GM21515 (cell line): ENCODE data around the gene SH3RF3.

ENCODE experiments used
- ATAC-seq: cut with Tn5 transposase; IDR thresholded peaks from one replicate; pipeline ENCODE4 v1.9.1; 2021; ENCODE audit not compliant: unreplicated experiment

The SH3RF3 gene

DNA sequence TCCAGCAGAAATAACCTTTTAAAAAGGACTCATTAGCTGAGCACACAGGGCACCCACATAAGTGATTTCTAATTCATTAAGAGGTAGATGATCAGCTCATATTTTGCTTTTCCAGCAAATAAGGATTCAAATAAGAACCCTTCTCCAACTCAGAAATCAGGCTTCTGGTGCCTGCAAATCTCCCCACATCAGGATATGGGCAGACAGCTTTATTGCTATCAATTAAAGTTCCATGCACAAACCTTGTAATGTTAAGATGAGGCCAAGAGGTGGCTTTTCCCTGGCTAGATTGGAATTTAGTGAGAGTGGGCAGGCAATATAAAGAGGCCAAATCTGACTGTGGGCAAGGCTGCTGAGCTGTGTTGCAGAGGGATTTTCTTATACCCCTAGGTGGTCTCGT lies 193.6 kb downstream of the SH3RF3 start:
- ATAC-seq = no peak

DNA sequence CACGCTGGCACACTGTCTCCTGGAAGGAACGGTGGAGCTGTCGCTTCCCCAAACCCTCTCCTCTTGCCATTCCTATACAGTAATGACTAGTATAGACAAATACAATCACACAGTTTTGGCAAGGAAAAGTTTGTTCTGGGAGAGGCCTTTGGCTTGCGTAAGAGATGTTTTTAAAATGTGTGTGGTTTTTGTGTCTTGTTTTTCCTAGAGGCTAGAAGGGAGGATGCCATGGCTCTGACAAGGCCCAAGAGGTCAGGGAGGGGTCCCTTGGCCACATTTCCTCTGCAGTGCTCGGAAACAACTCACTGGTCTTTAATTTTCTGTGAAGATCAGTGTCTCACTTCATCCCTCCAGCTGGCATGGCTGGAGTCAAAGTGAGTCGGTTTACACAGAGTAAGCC lies 195.9 kb downstream of the SH3RF3 start:
- no peak for ATAC-seq

DNA sequence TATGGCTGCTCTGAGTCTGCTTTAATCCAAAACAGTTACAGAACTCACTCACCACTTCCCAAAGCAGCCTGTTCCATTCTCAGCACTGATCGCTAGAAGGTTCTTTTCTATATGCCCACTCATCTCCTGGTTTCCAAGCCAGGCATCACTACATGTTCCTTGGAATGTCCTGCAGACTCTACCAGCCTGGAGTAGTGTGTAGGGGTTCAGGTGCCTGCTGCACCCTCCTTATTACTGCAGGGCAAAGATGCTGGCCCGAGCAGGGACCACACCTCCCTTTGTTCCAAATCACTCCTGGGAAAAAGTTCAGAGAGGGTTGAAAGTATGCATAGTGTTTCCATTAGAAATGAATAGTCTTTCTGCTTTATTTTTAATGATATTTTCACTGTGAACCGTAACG lies 196.6 kb downstream of the SH3RF3 start:
- no peak for ATAC-seq

- ATAC-seq = no peak
Observed at GRCh38 chr2:109326306-109326705, 197.3 kb downstream of the SH3RF3 start.

DNA sequence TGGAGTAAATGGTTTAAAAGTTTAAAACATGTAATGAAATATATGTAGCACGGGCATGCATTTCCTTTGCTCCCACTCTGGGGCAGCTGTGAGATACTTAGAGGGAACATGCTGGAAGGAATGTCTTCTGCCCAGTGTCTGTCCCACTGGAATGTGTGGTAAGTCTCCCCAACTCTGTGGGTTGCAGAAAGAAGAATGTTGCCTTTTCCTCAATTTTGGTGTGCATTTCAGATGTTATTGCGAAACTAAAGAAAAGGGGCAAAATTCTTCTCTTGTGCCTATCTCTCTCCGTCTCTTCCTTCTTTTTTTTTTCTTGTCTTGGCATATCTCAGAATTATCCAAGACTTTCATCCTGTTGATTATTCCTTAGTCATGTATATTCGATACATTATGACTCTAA lies 201.1 kb downstream of the SH3RF3 start:
- ATAC-seq = no peak

DNA sequence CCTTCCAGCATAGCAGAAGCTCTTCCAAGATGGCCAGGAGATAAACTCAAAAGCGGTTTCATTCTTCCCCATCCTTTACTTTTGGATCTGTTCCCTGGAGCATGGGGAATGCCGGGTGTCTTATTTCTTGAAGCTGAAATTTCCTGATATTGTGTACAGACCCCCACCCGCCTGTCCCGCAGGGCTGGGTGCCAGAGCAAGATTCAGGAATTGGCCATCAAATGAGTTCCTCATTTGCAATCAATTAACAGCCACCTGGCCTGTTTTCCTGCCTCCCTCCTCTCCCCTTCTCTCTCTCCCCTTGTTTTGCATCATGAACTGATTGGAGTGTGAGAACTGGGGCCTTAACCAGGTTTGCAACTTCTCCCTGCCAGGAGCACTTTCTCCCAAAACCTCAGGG lies 202.1 kb downstream of the SH3RF3 start:
- ATAC-seq = no peak

GRCh38 chr2:109331896-109332848 lies 203.2 kb downstream of the SH3RF3 start:
- no peak for ATAC-seq

- no peak for ATAC-seq
Observed at GRCh38 chr2:109332880-109333279, 203.9 kb downstream of the SH3RF3 start.

DNA sequence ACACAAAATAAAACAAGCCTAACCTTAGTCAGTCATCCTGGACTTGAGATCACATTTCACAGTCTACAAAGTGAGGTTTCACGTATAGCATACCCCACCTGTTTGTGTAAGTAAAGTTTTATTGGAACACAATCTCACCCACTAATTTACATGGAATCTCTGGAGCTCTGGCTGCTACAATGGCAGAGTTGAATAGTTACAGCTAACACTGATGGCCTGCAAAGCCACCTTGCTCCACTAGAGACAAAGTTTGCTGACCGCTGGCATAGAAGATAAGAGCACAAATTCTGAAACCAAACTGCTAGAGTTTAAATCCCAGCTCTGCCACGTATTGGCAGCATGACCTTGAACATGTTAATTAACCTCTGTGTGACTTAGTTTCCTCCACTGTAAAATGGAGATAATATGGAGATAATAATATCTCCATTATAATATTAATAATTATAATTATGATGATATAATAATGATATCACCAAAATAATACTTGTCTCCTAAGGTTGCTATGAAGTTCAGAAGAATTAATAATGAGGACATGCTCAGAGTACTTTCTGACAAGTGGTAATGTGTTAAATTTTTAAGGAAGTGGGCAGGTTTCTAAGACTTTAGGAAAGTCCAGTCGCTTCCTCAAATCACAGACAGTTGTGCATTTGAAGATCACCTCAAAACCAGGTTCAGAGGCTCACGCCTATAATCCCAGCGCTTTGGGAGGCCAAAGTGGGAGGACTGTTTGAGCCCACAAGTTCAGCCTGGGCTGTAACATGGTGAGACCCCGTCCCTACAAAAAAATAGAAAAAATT lies 204.6 kb downstream of the SH3RF3 start:
- ATAC-seq = no peak

GRCh38 chr2:109335631-109336176 lies 206.7 kb downstream of the SH3RF3 start:
- no peak for ATAC-seq

DNA sequence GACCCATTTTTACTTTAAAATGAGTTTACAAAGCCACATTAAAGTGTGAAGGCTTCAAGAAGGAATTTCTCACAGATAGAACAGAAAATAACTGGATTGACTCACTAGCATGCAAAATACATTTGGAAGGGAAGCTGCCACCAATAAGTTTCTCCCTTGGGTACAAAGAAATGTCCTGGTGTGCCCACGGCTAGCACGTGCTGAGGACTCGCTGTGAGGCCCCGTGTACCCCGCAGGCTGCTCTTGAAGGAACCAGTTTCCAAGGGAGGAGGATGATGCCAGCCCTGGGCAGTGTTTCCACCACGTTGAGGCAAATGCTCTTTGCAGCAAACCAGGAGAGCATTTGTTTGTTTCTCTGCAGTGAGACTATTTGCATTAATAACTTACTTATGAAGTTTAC lies 207.3 kb downstream of the SH3RF3 start:
- no peak for ATAC-seq

DNA sequence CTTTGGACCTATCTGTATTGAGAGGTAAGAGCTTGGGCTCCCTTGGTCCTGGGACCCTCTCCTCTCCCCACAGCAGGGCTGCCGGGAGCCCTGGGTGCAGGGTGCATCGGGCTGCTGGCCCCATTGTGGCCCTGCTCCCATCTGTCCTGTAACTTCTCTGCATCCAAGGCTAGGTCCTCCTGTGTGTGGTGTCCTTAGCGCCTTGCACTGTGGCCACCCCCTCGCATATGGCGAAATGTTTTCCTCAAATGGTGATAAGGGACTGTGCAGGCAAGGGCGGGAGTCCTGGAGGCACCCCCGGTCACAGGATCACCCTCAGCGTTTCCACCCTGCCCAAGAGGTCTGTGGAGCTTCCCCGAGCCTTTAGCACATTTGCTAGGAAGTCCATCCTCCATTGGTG lies 208.2 kb downstream of the SH3RF3 start:
- ATAC-seq = no peak

DNA sequence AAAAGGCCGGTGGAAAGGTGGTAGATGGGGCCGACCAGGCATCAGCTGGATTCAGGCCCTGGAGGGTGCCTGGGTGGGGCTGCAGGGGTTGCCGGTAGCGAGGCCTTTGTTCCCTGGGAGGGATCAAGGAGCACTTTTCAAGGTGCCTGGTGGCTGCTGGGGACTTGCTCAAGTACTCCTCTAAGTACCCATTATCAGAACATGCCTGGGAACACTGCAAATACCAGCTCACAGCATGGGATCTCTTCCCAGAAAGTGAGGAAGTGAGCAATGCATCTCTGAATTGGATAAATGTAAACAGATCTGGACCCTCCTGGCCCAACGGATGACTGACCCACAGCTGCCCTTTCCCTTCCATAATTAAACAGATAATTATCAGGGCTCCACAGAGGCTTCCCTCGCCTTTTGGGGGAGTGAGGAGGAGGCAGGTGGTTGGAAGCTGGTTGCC lies 210.5 kb downstream of the SH3RF3 start:
- ATAC-seq = no peak

- ATAC-seq = no peak
Observed at GRCh38 chr2:109340381-109340780, 211.4 kb downstream of the SH3RF3 start.

DNA sequence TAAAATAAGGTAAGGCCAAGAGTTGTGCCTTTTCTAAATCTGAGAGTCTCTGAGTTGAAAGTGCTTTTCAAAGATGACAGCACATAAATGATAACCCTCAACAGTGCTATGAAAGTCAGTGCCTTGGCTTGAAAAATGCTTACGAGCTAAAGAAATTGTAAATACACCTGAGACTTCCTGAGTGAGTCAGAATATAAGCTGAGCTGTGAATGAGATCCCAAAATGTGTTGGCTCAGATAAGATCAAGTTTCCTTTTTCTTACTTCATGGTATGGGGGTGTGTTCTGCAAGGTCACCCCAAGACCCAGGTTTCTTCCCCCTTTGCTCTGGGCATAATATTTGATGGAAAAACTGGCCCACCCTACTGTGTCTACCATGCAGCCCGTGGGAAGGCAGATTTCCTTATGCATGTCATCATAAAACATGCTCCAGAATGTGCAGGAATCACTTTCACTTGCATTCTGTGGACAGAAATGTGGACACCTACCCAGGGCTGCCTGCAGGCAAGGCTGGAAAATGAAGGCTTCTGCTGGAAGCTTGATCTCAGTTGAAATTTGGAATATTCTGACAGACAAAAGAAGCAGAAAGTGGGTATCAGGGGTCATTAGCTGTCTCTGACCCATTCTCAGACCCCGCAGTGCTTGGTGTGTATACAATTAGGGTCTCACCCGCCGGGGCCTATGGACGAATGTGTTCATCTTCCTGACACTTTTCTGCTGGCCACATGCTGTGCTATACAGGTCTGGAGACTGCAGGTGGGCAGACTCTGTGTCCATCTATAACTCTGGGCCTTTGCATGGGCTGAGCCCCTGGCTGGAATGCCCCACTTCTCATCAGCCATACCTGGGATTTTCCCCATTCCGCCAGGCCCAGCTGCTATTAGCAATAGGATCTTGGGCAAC lies 212.6 kb downstream of the SH3RF3 start:
- no peak for ATAC-seq

GRCh38 chr2:109342256-109342850 lies 213.3 kb downstream of the SH3RF3 start:
- ATAC-seq = no peak

GRCh38 chr2:109342930-109343329 lies 213.9 kb downstream of the SH3RF3 start:
- ATAC-seq = no peak

DNA sequence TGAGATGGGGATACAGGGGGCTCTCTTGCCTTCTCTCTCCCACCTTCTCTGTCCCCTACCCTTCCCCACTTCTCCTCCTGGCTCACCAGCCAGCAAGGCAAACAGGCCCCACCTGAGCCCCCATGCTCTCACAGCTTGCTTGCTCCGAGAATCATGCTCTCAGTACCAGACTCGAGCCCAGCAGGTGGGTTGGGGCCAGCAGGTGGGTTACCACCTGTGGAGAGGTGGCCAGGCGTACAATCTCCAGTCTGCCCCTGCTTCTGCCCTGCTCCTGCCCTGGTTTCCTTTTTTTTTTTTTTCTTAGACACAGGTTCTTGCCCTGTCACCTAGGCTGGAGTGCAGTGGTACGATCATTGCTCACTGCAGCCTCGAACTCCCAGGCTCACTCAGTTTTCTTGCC lies 214.5 kb downstream of the SH3RF3 start:
- no peak for ATAC-seq

DNA sequence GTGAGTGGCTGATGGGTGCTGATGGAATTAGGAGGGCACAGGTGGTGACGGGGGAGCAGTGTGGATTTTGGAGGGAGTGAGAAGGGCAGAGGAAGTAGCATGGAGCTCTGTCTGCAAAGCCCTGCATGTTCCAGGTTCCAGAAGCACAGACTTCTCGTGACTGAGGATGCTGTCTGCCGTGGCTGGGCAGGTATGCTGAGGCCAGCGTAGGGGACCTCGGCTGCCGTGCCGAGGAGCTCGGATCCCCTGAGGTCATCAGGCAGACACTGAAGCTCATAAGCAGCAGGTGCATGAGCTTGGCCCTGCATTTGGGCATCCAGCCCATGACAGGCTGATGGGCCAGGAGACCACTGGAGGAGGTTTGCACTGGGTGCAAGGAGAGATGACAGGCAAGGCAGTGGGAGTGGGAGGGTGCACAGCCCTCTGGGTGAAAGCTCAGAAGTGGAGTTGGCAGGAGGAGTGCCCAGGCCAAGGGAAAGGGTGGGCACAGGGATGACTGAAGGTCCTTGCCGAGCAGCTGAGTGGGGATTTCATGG lies 215.3 kb downstream of the SH3RF3 start:
- no peak for ATAC-seq

GRCh38 chr2:109345091-109345490 lies 216.1 kb downstream of the SH3RF3 start:
- ATAC-seq = no peak
